HAP-1 (cell line): ENCODE data around the gene CA6.
"Not testable (repeated sequence)": the region's sequence is repeated elsewhere in the genome, so short reads cannot be mapped to it uniquely, and the experiment has no call there.

Source experiments
- DNase-seq, 2 experiments: peaks; one replicate each; pipeline ENCODE4 v3.0.0-alpha.2; 2016 to 2020; ENCODE audit warnings: low spot score in 2 of 2
- H3K27me3 ChIP-seq: fragments of 250-450 bp; sonication (Bioruptor Pico); 2 replicates; pipeline ENCODE4 v1.5.1; 2020; ENCODE audit warnings: low read depth, mild to moderate bottlenecking, moderate library complexity
- H3K36me3 ChIP-seq: fragments of 250-450 bp; sonication (Bioruptor Pico); replicated peaks from 2 replicates; pipeline ENCODE4 v1.5.1; 2020; ENCODE audit warnings: mild to moderate bottlenecking
- H3K4me1 ChIP-seq: fragments of 250-450 bp; sonication (Bioruptor Pico); 2 replicates; pipeline ENCODE4 v1.5.1; 2020; ENCODE audit warnings: mild to moderate bottlenecking
- H3K4me3 ChIP-seq: fragments of 250-450 bp; sonication (Bioruptor Pico); 2 replicates; pipeline ENCODE4 v1.5.1; 2020; ENCODE audit warnings: mild to moderate bottlenecking, moderate library complexity
- H3K9me3 ChIP-seq: fragments of 250-450 bp; sonication (Bioruptor Pico); 2 replicates; pipeline ENCODE4 v1.5.1; 2020; ENCODE audit warnings: mild to moderate bottlenecking, moderate library complexity
- in situ Hi-C: fragments of 300-500 bp; cut with MboI; formaldehyde crosslinking; loops from 3 replicates; pipeline ENCODE4 v1.14.3; 2020; ENCODE audit warnings: low sequenced_read_pairs, inconsistent platforms, mixed read lengths

The CA6 gene

GRCh38 chr1:8911416-8912309, 34.0 kb upstream of the CA6 start:
- H3K9me3 ChIP-seq = 0 out of 2 replicates have a peak, but pooled peaks cover 2% of the 10 kb centered on the region
- peaks cover 25% of the 10 kb centered on the region for H3K4me1 ChIP-seq
- no peak overlapping the region for H3K4me3 ChIP-seq
- no peaks in the 10 kb centered on the region for H3K27me3 ChIP-seq
- H3K36me3 ChIP-seq = no peaks in the 10 kb centered on the region
- in situ Hi-C loops = no loop called here
- no peak for DNase-seq

DNA sequence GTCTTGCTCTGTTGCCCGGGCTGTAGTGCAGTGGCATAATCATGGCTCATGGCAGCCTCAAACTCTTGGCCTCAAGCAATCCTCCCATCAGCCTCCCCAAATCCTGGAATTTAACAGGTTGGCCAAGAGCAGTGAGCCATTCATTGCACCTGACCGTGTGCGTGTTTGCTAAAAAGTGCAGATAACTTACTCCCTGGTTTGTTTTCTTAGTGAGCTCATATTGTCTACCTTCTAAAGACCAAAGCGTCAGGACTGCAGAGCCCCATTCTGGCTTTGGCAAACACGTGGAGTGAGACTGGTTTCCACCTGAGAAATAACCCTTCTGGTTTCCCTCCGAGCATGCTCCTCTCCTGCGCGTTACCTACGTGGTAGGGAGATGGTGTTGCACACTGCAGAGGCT, 32.2 kb upstream of the CA6 start:
- Histone ChIP-seq H3K4me1 (peaks cover 25% of the 10 kb centered on the region), H3K27me3 (no peaks in the 10 kb centered on the region), H3K9me3 (0 out of 2 replicates have a peak, but pooled peaks cover 2% of the 10 kb centered on the region), H3K36me3 (no peaks in the 10 kb centered on the region), H3K4me3 (no peak overlapping the region)
- in situ Hi-C loops = no loop called here
- DNase-seq = no peak

- in situ Hi-C loops = no loop called here
- H3K4me3 ChIP-seq = no peak overlapping the region
Measured at GRCh38 chr1:8914466-8914865, 31.2 kb upstream of the CA6 start.

DNA sequence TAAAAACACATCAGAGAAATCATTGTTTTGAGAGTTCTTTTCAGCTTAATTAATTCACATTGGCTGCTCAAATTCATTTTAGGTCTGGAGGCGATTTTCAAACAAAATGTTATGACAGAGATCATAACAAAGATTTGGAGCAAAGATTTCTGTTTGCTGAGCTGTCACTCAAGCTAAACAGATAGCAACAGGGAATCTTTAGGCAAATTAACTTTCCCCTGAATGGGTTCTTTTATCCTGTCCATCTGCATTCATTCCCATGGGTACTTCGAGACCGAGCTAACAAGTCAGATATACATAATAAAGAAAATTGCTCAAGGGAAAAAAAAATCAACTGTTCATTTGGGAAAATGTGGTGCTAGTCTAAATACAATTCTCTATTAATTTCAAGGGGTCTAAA, 30.2 kb upstream of the CA6 start:
- H3K4me1 ChIP-seq = peaks cover 25% of the 10 kb centered on the region
- no peak overlapping the region for H3K4me3 ChIP-seq
- peak; percentile 52 to 95 for DNase-seq
- H3K9me3 ChIP-seq = 0 out of 2 replicates have a peak, but pooled peaks cover 2% of the 10 kb centered on the region
- no peaks in the 10 kb centered on the region for H3K36me3 ChIP-seq
- in situ Hi-C loops = loop anchor here (5.0 kb wide), 2 partner anchors 72 to 192 kb away; no protein-coding TSS in a partner anchor
- no peaks in the 10 kb centered on the region for H3K27me3 ChIP-seq

More at GRCh38 chr1:8914466-8914865, 31.2 kb upstream of the CA6 start:
- no peaks in the 10 kb centered on the region for H3K36me3 ChIP-seq
- H3K4me1 ChIP-seq = peaks cover 25% of the 10 kb centered on the region
- peak; percentile 35 to 62 for DNase-seq
- no peaks in the 10 kb centered on the region for H3K27me3 ChIP-seq
- H3K9me3 ChIP-seq = 0 out of 2 replicates have a peak, but pooled peaks cover 2% of the 10 kb centered on the region

DNA sequence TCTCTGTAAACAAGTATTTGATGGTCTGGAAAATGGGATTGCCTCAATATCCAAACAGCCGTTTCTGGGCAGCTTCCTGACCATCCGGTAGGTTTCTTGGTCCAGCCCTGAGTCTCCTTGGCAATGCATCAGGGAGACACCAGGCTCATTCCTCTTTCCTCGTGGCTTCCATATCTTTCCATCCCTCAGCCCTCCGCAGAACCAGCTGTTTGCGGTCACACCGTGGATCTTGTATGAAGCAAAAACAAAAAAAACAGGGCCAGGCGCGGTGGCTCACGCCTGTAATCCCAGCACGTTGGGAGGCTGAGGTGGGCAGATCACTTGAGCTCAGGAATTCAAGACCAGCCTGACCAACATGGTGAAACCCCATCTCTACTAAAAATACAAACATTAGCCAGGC, 28.1 kb upstream of the CA6 start:
- H3K27me3 ChIP-seq, H3K4me3 ChIP-seq, H3K9me3 ChIP-seq, H3K36me3 ChIP-seq, DNase-seq: not testable (repeated sequence)
- in situ Hi-C loops = loop anchor here (5.0 kb wide), 2 partner anchors 70 to 190 kb away; no protein-coding TSS in a partner anchor
- peaks cover 25% of the 10 kb centered on the region for H3K4me1 ChIP-seq

GRCh38 chr1:8922962-8923361, 22.7 kb upstream of the CA6 start:
- in situ Hi-C loops = no loop called here
- Histone ChIP-seq H3K4me3 (no peak overlapping the region), H3K4me1 (no peaks in the 10 kb centered on the region; the same call in 1 of the 2 replicates), H3K9me3 (no peaks in the 10 kb centered on the region), H3K27me3 (peaks cover 3% of the 10 kb centered on the region; the same call in 1 of the 2 replicates), H3K36me3 (no peaks in the 10 kb centered on the region)
- DNase-seq = no peak

- Histone ChIP-seq H3K27me3 (peaks cover 3% of the 10 kb centered on the region; the same call in 1 of the 2 replicates), H3K9me3 (no peaks in the 10 kb centered on the region), H3K36me3 (no peaks in the 10 kb centered on the region), H3K4me3 (no peak overlapping the region), H3K4me1 (no peaks in the 10 kb centered on the region)
- no peak for DNase-seq
- in situ Hi-C loops = no loop called here
Measured at GRCh38 chr1:8925406-8925805, 20.3 kb upstream of the CA6 start.

DNA sequence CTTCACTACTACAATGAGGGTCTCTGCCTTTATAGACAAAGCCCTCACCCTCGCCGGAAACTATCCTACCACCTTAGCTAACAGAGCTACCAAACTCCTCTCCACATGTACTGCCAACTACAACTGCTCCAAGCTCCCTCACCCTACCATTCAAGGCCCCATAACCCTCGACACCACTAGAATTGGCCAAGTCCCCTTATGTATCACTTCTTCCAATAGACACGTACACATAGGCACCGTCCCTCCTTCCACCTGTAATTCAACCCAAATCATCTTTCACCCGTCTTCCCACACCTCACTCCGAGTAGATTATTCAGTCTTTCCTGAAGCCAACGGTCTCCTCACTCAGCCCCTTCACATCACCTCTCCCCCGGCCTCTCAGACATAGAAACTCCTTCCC, 19.7 kb upstream of the CA6 start:
- Histone ChIP-seq H3K36me3 (no peaks in the 10 kb centered on the region), H3K27me3 (peaks cover 3% of the 10 kb centered on the region; the same call in 1 of the 2 replicates), H3K4me1 (no peaks in the 10 kb centered on the region), H3K4me3 (no peak overlapping the region), H3K9me3 (no peaks in the 10 kb centered on the region)
- in situ Hi-C loops = no loop called here
- DNase-seq = no peak

- no peak overlapping the region for H3K4me3 ChIP-seq
- peaks cover 3% of the 10 kb centered on the region; the same call in 1 of the 2 replicates for H3K27me3 ChIP-seq
- H3K4me1 ChIP-seq = no peaks in the 10 kb centered on the region
- no peaks in the 10 kb centered on the region for H3K9me3 ChIP-seq
- H3K36me3 ChIP-seq = no peaks in the 10 kb centered on the region
- in situ Hi-C loops = no loop called here
- no peak for DNase-seq
Measured at GRCh38 chr1:8926707-8927694, 18.7 kb upstream of the CA6 start.

- no peak for DNase-seq
- H3K36me3 ChIP-seq = no peaks in the 10 kb centered on the region
- H3K4me1 ChIP-seq = no peaks in the 10 kb centered on the region
- no peak overlapping the region for H3K4me3 ChIP-seq
- peaks cover 3% of the 10 kb centered on the region; the same call in 1 of the 2 replicates for H3K9me3 ChIP-seq
- in situ Hi-C loops = no loop called here
- peaks cover 2% of the 10 kb centered on the region; the same call in 1 of the 2 replicates for H3K27me3 ChIP-seq
Measured at GRCh38 chr1:8930116-8930515, 15.6 kb upstream of the CA6 start.

- Histone ChIP-seq H3K9me3 (peaks cover 13% of the 10 kb centered on the region), H3K4me1 (peaks cover 16% of the 10 kb centered on the region)
- H3K27me3 ChIP-seq, in situ Hi-C loops, DNase-seq, H3K36me3 ChIP-seq, H3K4me3 ChIP-seq: not testable (repeated sequence)
Measured at GRCh38 chr1:8937051-8937450, 8.6 kb upstream of the CA6 start.

GRCh38 chr1:8937701-8938100, 8.0 kb upstream of the CA6 start:
- no peak for DNase-seq
- Histone ChIP-seq H3K36me3 (no peaks in the 10 kb centered on the region), H3K4me1 (peaks cover 16% of the 10 kb centered on the region), H3K4me3 (no peak overlapping the region), H3K27me3 (no peaks in the 10 kb centered on the region), H3K9me3 (peaks cover 13% of the 10 kb centered on the region)
- in situ Hi-C loops = no loop called here

DNA sequence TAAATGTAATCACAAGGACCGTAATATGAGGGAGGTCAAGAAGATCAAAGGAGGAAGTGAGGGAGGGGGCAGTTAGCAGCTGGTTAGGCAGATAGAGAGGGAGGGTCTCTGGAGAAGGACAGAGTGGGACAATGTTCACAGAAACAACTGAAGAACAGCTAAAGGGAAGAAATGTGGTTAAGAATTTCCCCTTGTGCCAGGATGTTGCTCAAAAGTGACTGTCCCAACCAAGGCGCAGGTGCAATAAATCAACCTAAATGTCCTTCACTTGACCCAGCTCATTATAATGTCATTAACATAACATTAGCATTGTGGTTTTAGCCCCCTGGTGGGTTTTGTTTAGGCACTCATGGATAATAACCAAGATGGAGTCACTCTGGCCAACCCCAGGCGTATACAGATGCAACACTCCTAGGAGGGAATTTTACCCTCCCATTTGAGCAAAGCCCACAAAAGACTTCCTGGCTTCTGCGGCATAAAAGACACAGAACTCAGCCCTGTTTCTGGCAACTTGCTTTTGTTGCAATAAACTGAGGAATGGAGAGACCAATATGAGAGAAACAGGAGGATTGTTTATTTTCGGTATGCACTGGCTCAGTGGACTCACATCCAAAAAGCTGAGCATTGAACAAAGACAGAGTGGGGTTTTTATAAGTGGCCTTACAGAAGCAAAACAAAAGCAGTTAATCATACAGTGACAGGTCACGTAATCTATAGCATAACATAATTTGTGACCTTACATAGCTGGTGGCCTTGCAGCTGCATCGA, 7.3 kb upstream of the CA6 start:
- H3K36me3 ChIP-seq = no peaks in the 10 kb centered on the region
- no peak overlapping the region for H3K4me3 ChIP-seq
- peaks cover 16% of the 10 kb centered on the region for H3K4me1 ChIP-seq
- peaks cover 12% of the 10 kb centered on the region for H3K9me3 ChIP-seq
- no peaks in the 10 kb centered on the region for H3K27me3 ChIP-seq
- in situ Hi-C loops = no loop called here
- DNase-seq = peak; percentile 68
